Measurements from ENCODE around the gene TRPC4. TPM values are rescaled to one million over a fixed set of nuclear protein-coding genes. Genes with fewer than 3 reads are reported as not detected.
A peak's percentile ranks its signal among the peaks of the same experiment; 100 is the strongest.

Gene TRPC4
- total RNA-seq, 2 experiments from 2014 or later, result not detected

DNA sequence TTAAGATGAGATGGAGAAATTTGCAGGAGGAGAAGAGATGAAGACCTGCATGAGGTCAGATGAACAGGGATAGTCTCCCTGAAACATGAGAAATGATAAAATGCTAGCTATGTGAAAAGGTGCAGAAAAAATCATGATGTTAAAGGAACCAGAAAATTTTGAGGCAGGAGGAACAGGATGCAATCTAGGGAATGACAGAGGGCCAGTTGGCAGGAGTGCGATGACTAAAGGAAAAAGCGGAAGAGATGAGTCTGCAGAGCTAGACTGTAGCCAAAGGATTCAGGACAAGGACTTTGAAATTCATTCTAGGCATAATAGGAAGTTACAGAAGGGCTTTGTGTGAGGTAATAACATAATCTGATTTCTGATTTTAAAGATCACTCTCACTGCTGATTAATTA lies 77.9 kb downstream of the TRPC4 start:
- H3K27ac ChIP-seq (ENCODE audit: low read depth, low read length, poor library complexity, severe bottlenecking), result no peak overlapping the region
- intact Hi-C loops (cut with micrococcal nuclease; ENCODE audit: unreplicated experiment), result no loop called here
- H3K79me2 ChIP-seq (ENCODE audit: insufficient read depth, low read depth, low read length), result no peaks in the 10 kb centered on the region
- POLR2A ChIA-PET, result interaction anchor here (1.2 to 2.4 kb wide), 2 partner anchors 9 to 41 kb away, joined by 4 to 6 read pairs; no protein-coding TSS in a partner anchor
- H3K36me3 ChIP-seq (ENCODE audit: insufficient read depth, low read length), result no peaks in the 10 kb centered on the region
- H3K9me3 ChIP-seq (ENCODE audit: low read length), result 0 out of 2 replicates have a peak, but pooled peaks cover 5% of the 10 kb centered on the region
- no peak overlapping the region for H3K4me2 ChIP-seq (ENCODE audit: low read length)
- DNase-seq (ENCODE audit: low spot score), result no peak
- no peak for TF ChIP-seq EZH2phosphoT487 (IDR thresholded peaks at IDR 0.05; ENCODE audit: borderline replicate concordance, low read depth, low read length)
- TF ChIP-seq, protein P1, sequence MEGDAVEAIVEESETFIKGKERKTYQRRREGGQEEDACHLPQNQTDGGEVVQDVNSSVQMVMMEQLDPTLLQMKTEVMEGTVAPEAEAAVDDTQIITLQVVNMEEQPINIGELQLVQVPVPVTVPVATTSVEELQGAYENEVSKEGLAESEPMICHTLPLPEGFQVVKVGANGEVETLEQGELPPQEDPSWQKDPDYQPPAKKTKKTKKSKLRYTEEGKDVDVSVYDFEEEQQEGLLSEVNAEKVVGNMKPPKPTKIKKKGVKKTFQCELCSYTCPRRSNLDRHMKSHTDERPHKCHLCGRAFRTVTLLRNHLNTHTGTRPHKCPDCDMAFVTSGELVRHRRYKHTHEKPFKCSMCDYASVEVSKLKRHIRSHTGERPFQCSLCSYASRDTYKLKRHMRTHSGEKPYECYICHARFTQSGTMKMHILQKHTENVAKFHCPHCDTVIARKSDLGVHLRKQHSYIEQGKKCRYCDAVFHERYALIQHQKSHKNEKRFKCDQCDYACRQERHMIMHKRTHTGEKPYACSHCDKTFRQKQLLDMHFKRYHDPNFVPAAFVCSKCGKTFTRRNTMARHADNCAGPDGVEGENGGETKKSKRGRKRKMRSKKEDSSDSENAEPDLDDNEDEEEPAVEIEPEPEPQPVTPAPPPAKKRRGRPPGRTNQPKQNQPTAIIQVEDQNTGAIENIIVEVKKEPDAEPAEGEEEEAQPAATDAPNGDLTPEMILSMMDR (conservative IDR thresholded peaks at IDR 0.05; ENCODE audit: low read length), result no peak
- H3K4me1 ChIP-seq (ENCODE audit: insufficient read depth, low read length, poor library complexity, severe bottlenecking), result peaks cover 3% of the 10 kb centered on the region
- H3K9me2 ChIP-seq (ENCODE audit: insufficient read depth, low read length), result no peaks in the 10 kb centered on the region
- H3K4me3 ChIP-seq (ENCODE audit: low read depth, low read length, poor library complexity, severe bottlenecking), result no peak overlapping the region
- CTCF ChIA-PET (ENCODE audit: unreplicated experiment), result no interaction called here
- H2AFZ ChIP-seq (ENCODE audit: low read length), result peak overlapping the region; percentile 52; the same call in 1 of the 2 replicates
- no peaks in the 10 kb centered on the region for H4K20me1 ChIP-seq (ENCODE audit: insufficient read depth, low read length)
- BruUV-seq (replicated peaks), result no TSS peak

DNA sequence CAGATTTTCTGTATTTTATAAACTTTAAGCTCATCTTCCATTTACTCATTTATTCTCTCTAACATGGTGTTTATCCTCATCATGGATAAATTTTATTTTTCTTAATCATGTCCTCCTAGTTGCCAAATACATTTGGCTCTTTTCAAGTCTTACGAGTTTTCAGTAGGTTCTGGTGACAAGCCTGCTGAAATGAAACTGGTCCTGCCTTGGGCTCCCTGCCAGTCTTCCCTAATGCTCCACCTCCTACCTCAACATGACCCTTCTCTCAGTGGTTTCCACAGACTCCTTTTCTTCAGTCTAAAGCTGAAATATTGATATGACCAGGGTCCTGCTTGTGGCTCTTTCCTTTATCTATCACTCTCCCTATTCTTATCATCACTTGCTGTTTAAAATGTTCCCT lies 81.2 kb downstream of the TRPC4 start:
- Histone ChIP-seq H3K4me3 (ENCODE audit: low read depth, low read length, poor library complexity, severe bottlenecking) (no peak overlapping the region), H4K20me1 (ENCODE audit: insufficient read depth, low read length) (no peaks in the 10 kb centered on the region), H3K79me2 (ENCODE audit: insufficient read depth, low read depth, low read length) (no peaks in the 10 kb centered on the region), H3K9me3 (ENCODE audit: low read length) (0 out of 2 replicates have a peak, but pooled peaks cover 5% of the 10 kb centered on the region), H2AFZ (ENCODE audit: low read length) (no peak overlapping the region), H3K4me2 (ENCODE audit: low read length) (no peak overlapping the region), H3K27ac (ENCODE audit: low read depth, low read length, poor library complexity, severe bottlenecking) (no peak overlapping the region), H3K9me2 (ENCODE audit: insufficient read depth, low read length) (no peaks in the 10 kb centered on the region), H3K4me1 (ENCODE audit: insufficient read depth, low read length, poor library complexity, severe bottlenecking) (peaks cover 3% of the 10 kb centered on the region), H3K36me3 (ENCODE audit: insufficient read depth, low read length) (no peaks in the 10 kb centered on the region)
- TF ChIP-seq EZH2phosphoT487 (IDR thresholded peaks at IDR 0.05; ENCODE audit: borderline replicate concordance, low read depth, low read length), result no peak
- TF ChIP-seq, protein P1 (conservative IDR thresholded peaks at IDR 0.05; ENCODE audit: low read length), result no peak
- ChIA-PET POLR2A (interaction anchor here (1.0 to 1.4 kb wide), 3 partner anchors 10 to 18 kb away, joined by 4 to 5 read pairs (median 5); no protein-coding TSS in a partner anchor), CTCF (ENCODE audit: unreplicated experiment) (no interaction called here)
- no TSS peak for BruUV-seq (replicated peaks)
- intact Hi-C loops (cut with micrococcal nuclease; ENCODE audit: unreplicated experiment), result no loop called here
- DNase-seq (ENCODE audit: low spot score), result no peak

DNA sequence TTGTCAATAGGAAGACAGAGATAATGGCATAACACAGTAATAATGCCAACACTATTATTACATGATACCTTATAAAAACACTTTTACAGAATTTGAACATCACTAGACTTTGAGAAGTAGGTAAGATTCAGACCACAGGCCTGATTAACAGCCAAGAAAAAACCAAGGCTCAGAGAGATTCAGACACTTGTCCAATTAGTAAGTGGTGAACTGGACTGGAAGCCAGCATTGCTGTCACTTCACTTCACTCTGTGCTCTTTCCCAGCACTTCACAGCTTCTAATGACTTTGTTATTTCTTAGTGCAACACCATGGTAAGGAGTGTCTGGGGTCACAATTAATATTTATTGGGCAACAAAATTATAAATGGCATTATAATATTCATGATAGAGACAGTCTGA lies 91.9 kb downstream of the TRPC4 start:
- no peaks in the 10 kb centered on the region for H3K9me2 ChIP-seq (ENCODE audit: insufficient read depth, low read length)
- BruUV-seq (replicated peaks), result no TSS peak
- ChIA-PET POLR2A (interaction anchor here (0.9 to 1.8 kb wide), 3 partner anchors 23 to 60 kb away, joined by 3 to 8 read pairs (median 3); no protein-coding TSS in a partner anchor), CTCF (ENCODE audit: unreplicated experiment) (no interaction called here)
- TF ChIP-seq EZH2phosphoT487 (IDR thresholded peaks at IDR 0.05; ENCODE audit: borderline replicate concordance, low read depth, low read length), result no peak
- TF ChIP-seq, protein P1 (conservative IDR thresholded peaks at IDR 0.05; ENCODE audit: low read length), result no peak
- DNase-seq (ENCODE audit: low spot score), result no peak
- intact Hi-C loops (cut with micrococcal nuclease; ENCODE audit: unreplicated experiment), result loop anchor here (5.0 to 10.0 kb wide), 2 partner anchors 55 to 567 kb away; partner anchors contain the start of gene UFM1
- no peaks in the 10 kb centered on the region for H3K36me3 ChIP-seq (ENCODE audit: insufficient read depth, low read length)
- no peak overlapping the region for H3K27ac ChIP-seq (ENCODE audit: low read depth, low read length, poor library complexity, severe bottlenecking)
- no peak overlapping the region for H3K4me2 ChIP-seq (ENCODE audit: low read length)
- H3K79me2 ChIP-seq (ENCODE audit: insufficient read depth, low read depth, low read length), result no peaks in the 10 kb centered on the region
- no peaks in the 10 kb centered on the region for H4K20me1 ChIP-seq (ENCODE audit: insufficient read depth, low read length)
- no peaks in the 10 kb centered on the region for H3K9me3 ChIP-seq (ENCODE audit: low read length)
- H2AFZ ChIP-seq (ENCODE audit: low read length), result no peak overlapping the region
- no peak overlapping the region for H3K4me3 ChIP-seq (ENCODE audit: low read depth, low read length, poor library complexity, severe bottlenecking)
- H3K4me1 ChIP-seq (ENCODE audit: insufficient read depth, low read length, poor library complexity, severe bottlenecking), result peaks cover 16% of the 10 kb centered on the region

Measured in OCI-LY7 (cell line).